DOHH2 (cell line): ENCODE results near the gene DCTN2.

ENCODE experiments used
- CTCF ChIP-seq: fragments of 200-600 bp; sonication (generic); IDR thresholded peaks from one replicate; pipeline ENCODE4 v1.5.1; 2014; ENCODE audit warnings: antibody characterized with exemption, mild to moderate bottlenecking, low read depth, low read length; ENCODE audit not compliant: poor library complexity, severe bottlenecking
- EZH2phosphoT487 ChIP-seq: fragments of 200-600 bp; sonication (generic); IDR thresholded peaks from 2 replicates; pipeline ENCODE4 v1.6.1; 2017; ENCODE audit warnings: borderline replicate concordance, mild to moderate bottlenecking, antibody characterized with exemption, low read length, moderate library complexity, mixed read lengths

DNA sequence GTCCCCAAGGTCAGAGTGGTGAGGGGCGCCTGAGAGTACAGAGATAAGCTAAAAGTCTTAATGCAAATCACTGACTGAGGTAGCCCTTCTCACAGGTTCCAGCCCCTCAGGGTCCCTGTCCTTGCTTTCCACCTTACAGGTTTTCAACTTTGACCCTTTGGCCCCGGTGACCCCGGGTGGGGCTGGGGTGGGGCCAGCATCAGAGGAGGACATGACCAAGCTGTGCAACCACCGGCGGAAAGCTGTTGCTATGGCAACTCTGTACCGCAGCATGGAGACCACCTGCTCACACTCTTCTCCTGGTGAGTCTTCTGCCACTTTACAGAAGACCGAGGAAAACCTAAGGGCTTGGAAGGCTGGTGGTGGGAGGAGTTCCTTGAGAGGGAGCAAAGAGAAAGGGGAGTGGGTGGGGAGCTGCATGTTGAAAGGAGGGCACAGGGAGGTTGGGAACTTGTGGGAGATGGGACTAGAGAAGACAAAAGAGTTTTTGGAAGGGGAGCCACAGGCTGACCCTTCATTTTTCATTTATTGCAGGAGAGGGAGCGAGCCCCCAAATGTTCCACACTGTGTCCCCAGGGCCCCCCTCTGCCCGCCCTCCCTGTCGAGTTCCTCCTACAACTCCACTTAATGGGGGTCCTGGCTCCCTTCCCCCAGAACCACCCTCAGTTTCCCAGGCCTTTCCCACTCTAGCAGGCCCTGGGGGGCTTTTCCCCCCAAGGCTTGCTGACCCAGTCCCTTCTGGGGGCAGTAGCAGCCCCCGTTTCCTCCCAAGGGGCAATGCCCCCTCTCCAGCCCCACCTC lies 22.0 kb downstream of the DCTN2 start:
- TF ChIP-seq CTCF (no peak), EZH2phosphoT487 (no peak)
